ENCODE measurements around the gene PRDM5. TPM values are rescaled to one million over a fixed set of nuclear protein-coding genes. Genes with fewer than 3 reads are reported as not detected.

Gene PRDM5
- total and polyA plus RNA-seq, 9 donors = 8.1 to 53.8 (median 36.3) TPM

DNA sequence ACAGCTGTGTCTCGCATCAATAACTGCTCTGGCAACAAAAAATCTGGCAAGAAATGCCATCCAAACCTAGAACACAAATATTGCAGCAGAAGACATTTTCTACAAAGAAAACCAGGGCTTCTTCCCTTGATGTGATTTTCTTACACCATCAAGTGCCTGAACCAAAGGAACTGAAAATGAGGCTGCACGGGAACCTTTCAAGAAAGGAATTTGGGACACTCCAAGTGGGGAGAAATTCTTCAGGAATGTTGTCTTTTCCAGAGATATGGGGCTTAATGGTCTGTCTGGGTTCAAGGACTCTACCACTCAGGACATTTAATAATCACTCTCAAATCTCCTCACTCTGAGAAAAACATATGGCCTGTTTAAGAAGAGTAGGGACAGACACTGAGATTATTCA, 57.6 kb downstream of the PRDM5 start:
- H3K27me3 ChIP-seq = no peaks in the 10 kb centered on the region
- no peak overlapping the region for H3K27ac ChIP-seq
- DNase-seq = no peak
- intact Hi-C loops (cut with DNase I) = no loop called here
- no peak overlapping the region for H3K4me3 ChIP-seq
- no peaks in the 10 kb centered on the region for H3K36me3 ChIP-seq
- TF ChIP-seq POLR2A (IDR thresholded peaks at IDR 0.05) = no peak
- TF ChIP-seq EP300 (IDR thresholded peaks at IDR 0.05) = no peak
- TF ChIP-seq, protein P1, sequence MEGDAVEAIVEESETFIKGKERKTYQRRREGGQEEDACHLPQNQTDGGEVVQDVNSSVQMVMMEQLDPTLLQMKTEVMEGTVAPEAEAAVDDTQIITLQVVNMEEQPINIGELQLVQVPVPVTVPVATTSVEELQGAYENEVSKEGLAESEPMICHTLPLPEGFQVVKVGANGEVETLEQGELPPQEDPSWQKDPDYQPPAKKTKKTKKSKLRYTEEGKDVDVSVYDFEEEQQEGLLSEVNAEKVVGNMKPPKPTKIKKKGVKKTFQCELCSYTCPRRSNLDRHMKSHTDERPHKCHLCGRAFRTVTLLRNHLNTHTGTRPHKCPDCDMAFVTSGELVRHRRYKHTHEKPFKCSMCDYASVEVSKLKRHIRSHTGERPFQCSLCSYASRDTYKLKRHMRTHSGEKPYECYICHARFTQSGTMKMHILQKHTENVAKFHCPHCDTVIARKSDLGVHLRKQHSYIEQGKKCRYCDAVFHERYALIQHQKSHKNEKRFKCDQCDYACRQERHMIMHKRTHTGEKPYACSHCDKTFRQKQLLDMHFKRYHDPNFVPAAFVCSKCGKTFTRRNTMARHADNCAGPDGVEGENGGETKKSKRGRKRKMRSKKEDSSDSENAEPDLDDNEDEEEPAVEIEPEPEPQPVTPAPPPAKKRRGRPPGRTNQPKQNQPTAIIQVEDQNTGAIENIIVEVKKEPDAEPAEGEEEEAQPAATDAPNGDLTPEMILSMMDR (IDR thresholded peaks at IDR 0.05) = no peak
- no peaks in the 10 kb centered on the region for H3K9me3 ChIP-seq
- 67 to 83% (median 74%) methylated on average over 2 of the region's 2 CpGs for WGBS, 3 donors
- peaks cover 1% of the 10 kb centered on the region for H3K4me1 ChIP-seq (ENCODE audit: insufficient read depth)

DNA sequence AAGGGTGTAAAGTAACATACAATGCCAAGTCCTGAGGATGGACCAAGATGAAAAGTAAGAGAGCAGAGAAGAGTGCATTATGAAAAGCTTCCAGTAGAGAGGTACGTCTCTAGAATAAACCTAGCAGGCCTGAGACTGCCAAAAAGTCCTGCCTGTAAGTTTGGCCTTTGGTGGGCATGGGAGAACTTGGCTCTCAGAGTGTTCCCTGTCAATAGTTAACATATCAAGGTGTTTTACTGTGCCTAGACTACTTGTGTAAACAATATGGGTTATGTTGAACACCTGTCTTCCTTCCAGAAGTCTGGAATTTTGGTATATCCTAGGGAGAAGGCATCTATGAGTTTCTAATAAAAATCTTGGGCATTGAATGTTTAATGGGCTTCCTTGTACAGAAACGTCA, 60.1 kb downstream of the PRDM5 start:
- no peaks in the 10 kb centered on the region for H3K9me3 ChIP-seq
- WGBS, 3 donors = 86 to 91% (median 89%) methylated on average over 2 of the region's 2 CpGs
- H3K4me1 ChIP-seq (ENCODE audit: insufficient read depth) = no peaks in the 10 kb centered on the region
- TF ChIP-seq POLR2A (IDR thresholded peaks at IDR 0.05) = no peak
- no peak for TF ChIP-seq EP300 (IDR thresholded peaks at IDR 0.05)
- TF ChIP-seq, protein P1 (IDR thresholded peaks at IDR 0.05) = no peak
- H3K36me3 ChIP-seq = no peaks in the 10 kb centered on the region
- no peak overlapping the region for H3K4me3 ChIP-seq
- intact Hi-C loops (cut with DNase I) = no loop called here
- no peak overlapping the region for H3K27ac ChIP-seq
- no peaks in the 10 kb centered on the region for H3K27me3 ChIP-seq
- no peak for DNase-seq

DNA sequence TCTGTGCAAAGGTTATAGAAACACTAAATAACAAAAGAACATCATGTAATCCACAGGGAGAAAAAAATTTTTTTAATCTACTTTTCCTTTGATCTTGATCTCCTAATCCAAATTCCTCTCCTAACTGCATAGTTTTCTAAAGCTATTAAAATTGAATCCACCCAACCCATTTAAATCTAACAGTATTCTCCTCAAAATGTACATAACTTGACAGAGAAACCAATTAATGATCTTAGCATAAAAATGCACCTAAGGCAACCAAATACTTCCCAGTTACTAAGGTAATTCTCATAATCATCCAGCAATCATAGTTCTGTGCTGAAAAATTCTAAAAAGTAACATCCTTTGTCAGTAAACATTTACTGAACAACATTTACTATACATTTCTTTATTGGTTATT, 60.7 kb downstream of the PRDM5 start:
- H3K9me3 ChIP-seq = no peaks in the 10 kb centered on the region
- no peak overlapping the region for H3K27ac ChIP-seq
- no peaks in the 10 kb centered on the region for H3K4me1 ChIP-seq (ENCODE audit: insufficient read depth)
- H3K27me3 ChIP-seq = no peaks in the 10 kb centered on the region
- no peak for DNase-seq
- intact Hi-C loops (cut with DNase I) = no loop called here
- TF ChIP-seq EP300 (IDR thresholded peaks at IDR 0.05) (no peak), POLR2A (IDR thresholded peaks at IDR 0.05) (no peak)
- TF ChIP-seq, protein P1 (IDR thresholded peaks at IDR 0.05) = no peak
- H3K36me3 ChIP-seq = no peaks in the 10 kb centered on the region
- H3K4me3 ChIP-seq = no peak overlapping the region

DNA sequence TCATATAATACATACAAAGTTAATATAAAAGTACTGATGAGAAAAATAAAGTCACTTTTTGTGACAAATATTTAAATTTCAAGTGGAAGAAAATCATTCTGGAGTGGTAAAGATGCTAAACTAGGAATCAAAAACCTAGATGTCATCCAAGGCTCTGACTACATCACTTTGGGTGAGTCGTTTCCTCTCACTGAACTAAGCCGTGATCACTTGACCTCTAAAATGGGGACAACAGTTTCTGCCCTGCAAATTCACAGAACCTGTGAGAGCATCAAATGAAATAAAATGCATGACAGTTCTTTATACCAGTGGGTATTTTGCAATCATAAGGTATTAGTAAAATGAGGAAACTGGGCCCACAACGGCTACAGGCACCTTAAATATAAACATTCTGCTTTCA, 63.8 kb downstream of the PRDM5 start:
- no peak for DNase-seq
- no peaks in the 10 kb centered on the region for H3K9me3 ChIP-seq
- intact Hi-C loops (cut with DNase I) = no loop called here
- no peak for TF ChIP-seq EP300 (IDR thresholded peaks at IDR 0.05)
- TF ChIP-seq, protein P1 (IDR thresholded peaks at IDR 0.05) = no peak
- TF ChIP-seq POLR2A (IDR thresholded peaks at IDR 0.05) = no peak
- 59 to 83% (median 79%) methylated on average over 3 of the region's 3 CpGs for WGBS, 3 donors
- H3K27ac ChIP-seq = no peak overlapping the region
- no peak overlapping the region for H3K4me3 ChIP-seq
- no peaks in the 10 kb centered on the region for H3K36me3 ChIP-seq
- no peaks in the 10 kb centered on the region for H3K27me3 ChIP-seq
- H3K4me1 ChIP-seq (ENCODE audit: insufficient read depth) = no peaks in the 10 kb centered on the region

DNA sequence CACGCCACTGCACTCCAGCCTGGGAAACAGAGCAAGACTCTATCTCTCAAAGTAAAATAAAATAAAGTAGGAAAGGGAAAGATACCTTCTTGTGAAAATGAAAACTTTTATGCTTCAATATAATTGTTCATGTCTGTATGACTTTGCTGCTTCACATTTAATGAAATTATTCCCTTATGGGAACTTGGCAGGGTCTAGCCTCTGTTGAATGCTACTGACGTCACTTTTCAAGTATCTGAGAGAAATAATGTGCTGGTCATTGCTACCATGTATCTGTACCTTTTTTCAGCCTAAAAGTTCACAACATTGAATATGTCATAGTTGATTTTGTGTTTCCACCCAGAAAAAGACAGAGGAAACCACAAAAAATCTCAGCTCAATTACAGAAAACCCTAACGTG, 65.2 kb downstream of the PRDM5 start:
- Histone ChIP-seq H3K4me3 (no peak overlapping the region), H3K27ac (no peak overlapping the region), H3K36me3 (no peaks in the 10 kb centered on the region), H3K9me3 (no peaks in the 10 kb centered on the region), H3K4me1 (ENCODE audit: insufficient read depth) (no peaks in the 10 kb centered on the region), H3K27me3 (no peaks in the 10 kb centered on the region)
- no peak for DNase-seq
- WGBS, 3 donors = 73 to 78% (median 74%) methylated on average over 3 of the region's 3 CpGs
- TF ChIP-seq POLR2A (IDR thresholded peaks at IDR 0.05) (no peak), EP300 (IDR thresholded peaks at IDR 0.05) (no peak)
- TF ChIP-seq, protein P1 (IDR thresholded peaks at IDR 0.05) = no peak
- intact Hi-C loops (cut with DNase I) = no loop called here
